ENCODE data around the gene PCID2.

The PCID2 gene

DNA sequence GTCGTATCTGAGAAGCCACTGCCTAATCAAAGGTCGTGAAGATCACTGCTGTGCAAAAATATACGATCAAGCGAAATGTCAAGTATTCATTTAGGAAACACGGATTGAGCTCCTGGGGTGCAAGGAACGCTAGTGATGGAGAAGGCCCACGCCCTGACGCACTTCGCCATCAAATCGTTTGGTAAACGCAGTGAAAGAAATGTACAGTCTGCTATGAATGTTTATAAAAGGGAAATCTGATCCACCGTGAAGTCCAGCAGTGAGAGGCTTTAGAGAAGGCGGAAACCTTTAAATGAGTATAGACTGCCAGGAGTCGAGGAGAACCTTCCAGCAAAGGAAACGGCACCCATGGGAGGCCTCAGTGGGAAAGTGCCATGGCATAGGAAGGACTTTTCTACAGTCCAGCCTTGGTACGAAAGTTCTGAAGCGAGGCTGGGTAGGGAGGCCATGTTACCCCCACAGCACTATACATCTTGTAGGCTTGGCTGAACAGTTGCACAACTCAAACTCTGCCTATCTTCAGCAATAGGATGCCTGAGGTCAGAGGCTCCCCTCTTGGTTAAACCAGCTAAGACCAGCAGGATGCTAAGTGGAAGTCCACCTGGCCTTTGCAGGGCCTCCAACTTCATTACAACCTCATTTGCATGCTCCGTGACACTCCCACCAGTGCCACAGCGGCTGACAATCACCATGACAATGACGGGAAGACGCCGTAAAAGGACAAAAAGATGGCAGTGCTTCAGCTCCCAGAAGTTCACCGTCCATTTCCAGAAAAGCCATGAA is 20.4 kb downstream of the PCID2 start:
- in situ Hi-C loops (cut with MboI; ENCODE audit: low sequenced_read_pairs), result no loop called here

DNA sequence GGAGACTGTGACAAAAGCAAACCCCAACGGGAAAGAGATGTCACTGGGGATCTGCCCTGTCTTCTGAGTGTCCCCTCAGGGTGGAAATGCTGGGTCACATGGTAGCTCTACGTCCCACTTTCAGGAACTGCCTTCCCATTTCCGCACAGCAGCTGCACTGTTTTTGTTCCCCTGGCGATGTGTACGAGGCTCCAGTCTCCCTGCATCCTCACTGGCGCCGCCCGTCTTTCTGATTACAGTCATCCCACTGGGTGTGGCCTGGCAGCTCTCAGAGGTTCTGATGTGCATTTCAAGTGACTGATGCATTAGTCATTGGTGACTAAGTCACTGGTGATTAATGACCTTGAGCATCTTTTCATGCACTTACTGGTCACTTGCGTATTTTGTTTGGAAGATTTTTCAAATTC is 21.2 kb downstream of the PCID2 start:
- in situ Hi-C loops (cut with MboI; ENCODE audit: low sequenced_read_pairs), result no loop called here

DNA sequence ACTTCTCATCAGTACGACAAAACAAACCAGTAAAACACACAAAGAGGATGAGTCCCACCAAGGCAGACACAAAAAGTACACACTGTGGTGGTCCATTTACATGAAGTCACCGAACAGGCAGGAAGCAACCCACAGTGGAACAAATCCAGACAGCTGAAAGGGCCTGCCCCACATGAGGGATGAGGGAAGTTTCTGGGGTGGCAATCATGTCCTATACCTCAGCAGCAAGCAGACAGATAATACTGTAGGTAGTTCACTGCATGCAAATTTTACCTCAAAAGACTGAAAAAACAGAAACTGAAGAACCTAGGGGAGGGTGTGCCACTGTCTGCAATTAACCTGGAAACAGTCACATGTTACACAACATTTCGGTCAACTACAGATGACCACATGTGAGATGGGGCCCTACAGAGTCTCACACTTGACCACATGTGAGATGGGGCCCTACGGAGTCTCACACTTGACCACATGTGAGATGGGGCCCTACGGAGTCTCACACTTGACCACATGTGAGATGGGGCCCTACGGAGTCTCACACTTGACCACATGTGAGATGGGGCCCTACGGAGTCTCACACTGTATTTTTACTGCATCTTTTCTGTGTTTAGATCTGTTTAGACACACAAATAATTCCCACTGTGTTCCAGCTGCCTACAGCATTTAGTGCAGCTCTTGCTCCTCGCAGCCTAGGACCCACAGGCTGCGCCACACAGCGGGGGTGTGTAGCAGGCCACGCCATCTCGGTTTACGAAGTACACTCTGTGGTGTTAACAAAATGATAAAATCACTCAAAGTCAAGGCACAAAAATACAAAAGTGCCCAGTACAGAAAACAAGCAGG is 22.2 kb downstream of the PCID2 start:
- in situ Hi-C loops (cut with MboI; ENCODE audit: low sequenced_read_pairs), result no loop called here

DNA sequence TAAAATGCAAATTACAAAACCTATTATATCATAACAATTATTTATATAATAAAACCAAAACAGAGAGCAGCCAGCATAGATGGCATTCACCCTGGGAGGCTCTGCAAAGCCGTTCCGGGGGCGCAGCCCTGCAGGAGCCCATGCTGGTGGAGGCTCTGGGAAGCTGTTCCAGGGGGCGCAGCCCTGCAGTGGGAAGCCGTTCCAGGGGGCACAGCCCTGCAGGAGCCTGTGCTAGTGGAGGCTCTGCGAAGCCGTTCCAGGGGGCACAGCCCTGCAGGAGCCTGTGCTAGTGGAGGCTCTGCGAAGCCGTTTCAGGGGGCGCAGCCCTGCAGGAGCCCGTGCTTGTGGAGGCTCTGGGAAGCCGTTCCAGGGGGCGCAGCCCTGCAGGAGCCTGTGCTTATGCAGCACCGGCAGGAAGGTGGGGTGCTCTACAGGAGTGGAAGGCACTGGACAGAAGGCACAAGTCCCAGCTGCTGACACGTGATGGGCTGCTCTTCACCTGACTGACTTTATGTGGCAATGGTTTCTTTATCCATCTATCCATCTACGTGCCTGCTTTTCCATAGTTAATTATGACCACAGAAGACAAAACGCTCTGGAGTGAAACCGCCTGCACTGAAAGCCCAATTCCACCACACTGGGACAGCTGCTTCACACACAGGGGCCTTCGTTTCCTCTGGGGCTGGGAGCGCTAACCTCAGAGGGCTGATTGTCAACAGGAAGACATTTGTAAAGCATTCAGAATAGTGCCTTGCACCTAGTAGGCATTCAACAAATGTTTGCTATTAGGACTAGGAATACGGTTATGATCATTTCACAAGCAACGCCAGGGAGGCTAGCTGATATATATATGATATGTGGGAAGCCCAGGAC is 23.7 kb downstream of the PCID2 start:
- in situ Hi-C loops (cut with MboI; ENCODE audit: low sequenced_read_pairs), result no loop called here

DNA sequence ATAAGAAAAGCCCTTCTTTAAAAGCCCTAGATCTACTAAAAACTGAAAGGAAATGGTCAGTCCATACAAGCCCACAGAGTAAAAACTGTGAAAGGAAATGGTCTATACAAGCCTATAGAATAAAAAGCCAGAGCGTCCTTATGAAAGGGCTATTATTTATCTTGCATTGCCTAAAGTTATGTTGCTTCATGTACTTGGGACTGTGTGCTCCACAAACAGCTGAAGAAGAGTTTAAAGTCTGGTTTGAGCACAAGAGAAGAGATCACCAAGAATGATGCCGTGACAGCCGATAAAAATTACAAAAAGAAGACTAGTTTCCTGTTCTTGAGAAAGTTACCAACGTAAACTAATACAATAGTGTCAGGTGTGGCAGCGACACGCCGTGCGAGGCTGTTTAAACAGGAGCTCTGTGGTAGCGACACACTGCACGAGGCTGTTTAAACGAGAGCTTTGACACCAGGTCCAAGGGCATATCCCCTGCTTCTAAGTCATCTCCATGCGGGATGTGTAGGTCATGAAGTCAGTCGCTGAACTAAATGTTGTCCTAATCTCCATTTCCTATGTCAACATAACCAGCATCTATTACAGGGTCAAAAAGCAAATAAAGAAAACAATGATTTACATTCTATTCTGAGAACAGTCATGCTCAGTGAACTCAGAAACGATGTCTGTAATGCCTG is 24.9 kb downstream of the PCID2 start:
- in situ Hi-C loops (cut with MboI; ENCODE audit: low sequenced_read_pairs), result no loop called here

GRCh38 chr13:113182046-113182445 is 26.4 kb downstream of the PCID2 start:
- in situ Hi-C loops (cut with MboI; ENCODE audit: low sequenced_read_pairs), result no loop called here

DNA sequence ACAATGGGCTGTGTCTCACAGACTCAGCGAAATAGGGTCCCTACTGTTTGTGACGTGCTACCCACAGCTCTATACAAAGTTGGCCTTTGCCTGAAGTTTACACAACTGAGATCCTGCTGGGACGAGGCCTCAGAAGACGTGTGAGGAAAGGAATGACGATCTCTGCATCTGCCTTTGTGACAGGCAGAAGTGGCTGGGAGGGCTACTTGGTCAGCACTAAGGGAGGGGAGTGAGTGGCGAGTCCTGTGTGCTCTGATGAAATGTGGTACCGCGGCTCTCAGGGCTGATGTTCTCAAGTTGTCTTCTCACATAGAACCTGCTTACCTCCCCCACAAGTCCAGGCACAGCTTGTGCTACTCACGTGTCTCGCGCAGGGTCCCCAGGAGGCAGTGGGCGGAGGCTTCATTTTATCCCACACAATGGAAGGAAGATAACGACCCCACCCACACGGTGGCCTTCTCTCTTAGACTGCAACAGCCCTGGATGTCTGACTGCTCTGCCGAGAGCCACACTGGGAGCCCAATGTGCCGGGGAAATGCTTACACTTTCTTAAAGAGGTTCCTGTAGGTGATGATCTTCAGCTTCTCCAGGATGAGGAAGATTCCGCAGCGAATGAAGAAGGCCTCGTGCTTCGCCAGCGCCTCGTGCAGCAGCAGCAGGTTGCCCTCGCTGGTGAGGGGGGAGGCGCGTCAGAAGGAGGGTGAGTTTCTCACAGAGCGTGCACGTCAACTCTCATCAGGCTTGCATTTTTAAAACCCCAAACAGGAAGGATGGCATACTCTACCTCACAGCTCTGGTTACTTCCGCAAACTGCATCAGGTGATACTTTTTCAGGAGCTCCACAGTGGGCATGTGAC is 28.9 kb downstream of the PCID2 start:
- in situ Hi-C loops (cut with MboI; ENCODE audit: low sequenced_read_pairs), result no loop called here

- in situ Hi-C loops (cut with MboI; ENCODE audit: low sequenced_read_pairs), result no loop called here
These were observed 29.6 kb downstream of the PCID2 start for GRCh38 chr13:113178896-113179167.

- in situ Hi-C loops (cut with MboI; ENCODE audit: low sequenced_read_pairs), result no loop called here
These were observed 30.2 kb downstream of the PCID2 start for GRCh38 chr13:113178070-113178895.

DNA sequence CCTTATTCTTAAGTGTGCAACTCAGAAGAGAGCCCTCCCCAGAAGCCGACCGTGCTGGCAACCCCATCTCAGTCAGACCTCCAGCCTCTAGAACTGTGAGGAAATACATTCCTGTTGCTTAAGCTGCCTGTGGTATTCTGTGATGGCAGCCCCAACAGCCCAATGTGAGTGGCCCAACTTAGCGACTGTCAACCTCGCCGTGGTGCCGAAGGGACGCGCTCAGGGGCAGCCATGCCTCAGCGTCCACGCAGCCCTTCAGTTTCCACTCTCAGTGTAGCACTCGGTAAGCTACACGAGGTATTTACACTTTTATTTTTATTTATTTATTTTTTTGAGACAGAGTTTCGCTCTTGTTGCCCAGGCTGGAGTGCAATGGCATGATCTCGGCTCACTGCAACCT is 31.6 kb downstream of the PCID2 start:
- in situ Hi-C loops (cut with MboI; ENCODE audit: low sequenced_read_pairs), result no loop called here

- in situ Hi-C loops (cut with MboI; ENCODE audit: low sequenced_read_pairs), result no loop called here
These were observed 32.2 kb downstream of the PCID2 start for GRCh38 chr13:113176280-113176679.

GRCh38 chr13:113172419-113172926 is 36.0 kb downstream of the PCID2 start:
- in situ Hi-C loops (cut with MboI; ENCODE audit: low sequenced_read_pairs), result no loop called here

DNA sequence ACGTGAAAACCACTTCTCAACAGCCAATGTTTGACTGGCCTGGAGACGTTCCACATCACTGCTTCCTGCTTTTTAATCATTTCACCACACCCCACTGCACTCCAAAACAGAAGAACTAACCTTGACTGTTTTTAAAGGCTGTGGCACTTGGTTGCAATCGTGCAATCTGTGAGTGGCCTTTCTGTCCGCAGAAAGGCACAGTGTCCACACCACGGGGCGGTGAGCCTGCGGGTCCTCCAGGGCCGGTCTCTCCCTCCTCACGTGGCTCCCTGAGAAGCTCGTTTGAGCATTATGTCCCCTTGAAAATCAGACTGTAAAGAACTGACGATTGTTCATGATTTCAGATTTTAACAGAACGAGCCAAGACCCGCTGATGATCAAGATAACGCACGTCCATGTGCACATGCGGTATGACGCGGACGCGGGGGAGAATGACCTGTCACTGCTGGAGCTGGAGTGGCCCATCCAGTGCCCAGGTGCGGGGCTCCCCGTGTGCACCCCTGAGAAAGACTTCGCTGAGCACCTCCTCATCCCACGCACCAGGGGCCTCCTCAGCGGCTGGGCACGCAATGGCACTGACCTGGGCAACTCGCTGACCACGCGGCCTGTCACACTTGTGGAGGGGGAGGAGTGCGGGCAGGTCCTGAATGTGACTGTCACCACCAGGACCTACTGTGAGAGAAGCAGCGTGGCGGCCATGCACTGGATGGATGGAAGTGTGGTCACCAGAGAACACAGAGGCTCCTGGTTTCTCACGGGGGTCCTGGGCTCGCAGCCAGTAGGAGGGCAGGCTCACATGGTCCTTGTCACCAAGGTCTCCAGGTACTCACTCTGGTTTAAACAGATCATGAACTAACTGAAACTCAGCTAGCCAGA is 37.0 kb downstream of the PCID2 start:
- in situ Hi-C loops (cut with MboI; ENCODE audit: low sequenced_read_pairs), result no loop called here

GRCh38 chr13:113170511-113170910 is 38.0 kb downstream of the PCID2 start:
- in situ Hi-C loops (cut with MboI; ENCODE audit: low sequenced_read_pairs), result no loop called here

- in situ Hi-C loops (cut with MboI; ENCODE audit: low sequenced_read_pairs), result no loop called here
These were observed 38.9 kb downstream of the PCID2 start for GRCh38 chr13:113169277-113170272.

DNA sequence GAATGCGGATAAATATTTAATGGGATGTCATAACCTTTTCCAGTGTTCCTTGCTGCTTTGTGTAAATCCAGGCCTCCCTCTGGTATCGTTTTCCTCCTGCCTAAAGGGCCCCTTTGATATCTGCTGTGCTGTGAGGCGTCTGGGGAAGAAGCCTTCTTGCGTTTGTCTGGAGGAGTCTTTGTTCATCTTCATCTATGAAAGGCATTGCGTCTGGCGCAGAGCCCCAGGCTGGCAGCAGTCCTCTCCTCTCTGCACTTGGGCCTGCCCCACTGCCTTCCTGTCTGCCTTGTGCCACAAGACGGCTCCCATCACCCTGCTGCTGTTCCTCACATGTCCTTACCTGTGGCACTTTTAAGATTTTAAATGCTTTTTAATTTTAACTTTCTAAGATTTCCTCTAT is 40.3 kb downstream of the PCID2 start:
- in situ Hi-C loops (cut with MboI; ENCODE audit: low sequenced_read_pairs), result no loop called here

GRCh38 chr13:113167575-113167974 is 40.9 kb downstream of the PCID2 start:
- in situ Hi-C loops (cut with MboI; ENCODE audit: low sequenced_read_pairs), result no loop called here
